ENCODE results near the gene CLDN4.

Gene CLDN4

DNA sequence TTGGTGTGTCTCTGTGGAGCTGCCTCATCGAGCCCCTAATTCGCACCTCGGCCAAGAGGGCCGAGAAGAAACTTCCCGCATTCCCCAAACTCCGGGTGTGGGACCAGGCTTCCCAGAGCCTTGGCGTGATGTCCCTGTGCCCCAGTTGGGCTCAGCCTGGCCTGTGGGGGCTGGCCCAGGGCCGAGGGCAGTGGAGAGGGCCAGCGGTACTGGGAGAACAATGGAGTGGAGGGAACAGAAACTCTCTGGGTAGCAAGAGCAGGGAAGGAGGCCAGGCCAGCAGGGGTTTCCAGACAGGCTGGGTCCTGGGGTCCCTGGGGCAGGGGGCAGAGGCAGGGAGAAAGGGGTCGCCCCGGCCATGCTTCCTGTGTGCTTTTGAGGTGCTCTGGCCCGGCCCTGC is 46.2 kb downstream of the CLDN4 start:
- DNase-seq, result no peak

DNA sequence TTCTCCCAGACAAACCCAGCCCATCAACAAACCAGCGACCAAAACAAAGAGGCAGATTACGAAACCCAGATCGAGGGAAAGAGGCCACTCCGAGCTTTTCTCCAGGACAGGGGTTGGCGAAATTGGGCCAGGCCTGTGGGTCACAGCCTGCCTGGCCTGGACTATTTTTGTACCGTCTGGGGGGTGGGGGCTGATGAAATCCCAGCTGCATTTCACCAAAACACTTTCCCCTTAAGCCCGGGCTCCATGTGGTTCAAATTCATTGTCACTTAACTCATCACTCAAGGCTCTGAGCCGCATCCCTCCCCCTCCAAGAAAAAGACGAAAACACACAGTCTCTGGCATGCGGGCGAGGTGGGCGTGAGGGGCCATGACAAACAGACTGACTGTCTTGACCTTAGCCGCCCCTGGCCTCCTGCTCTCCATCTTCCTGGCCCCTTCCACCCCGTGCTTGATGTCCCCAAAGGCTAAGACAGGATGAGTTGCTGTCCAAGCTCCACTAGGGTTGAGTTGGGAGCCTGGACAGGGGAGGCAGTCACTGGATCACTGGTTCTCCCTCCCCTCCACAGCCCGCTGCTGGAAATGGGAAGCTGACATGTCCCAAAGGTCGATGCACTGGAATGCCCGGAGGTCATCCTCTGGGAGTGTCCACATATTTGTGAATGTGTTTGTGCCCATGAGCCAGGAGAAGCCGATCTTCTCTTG is 49.3 kb downstream of the CLDN4 start:
- peak; percentile 89 for DNase-seq

DNA sequence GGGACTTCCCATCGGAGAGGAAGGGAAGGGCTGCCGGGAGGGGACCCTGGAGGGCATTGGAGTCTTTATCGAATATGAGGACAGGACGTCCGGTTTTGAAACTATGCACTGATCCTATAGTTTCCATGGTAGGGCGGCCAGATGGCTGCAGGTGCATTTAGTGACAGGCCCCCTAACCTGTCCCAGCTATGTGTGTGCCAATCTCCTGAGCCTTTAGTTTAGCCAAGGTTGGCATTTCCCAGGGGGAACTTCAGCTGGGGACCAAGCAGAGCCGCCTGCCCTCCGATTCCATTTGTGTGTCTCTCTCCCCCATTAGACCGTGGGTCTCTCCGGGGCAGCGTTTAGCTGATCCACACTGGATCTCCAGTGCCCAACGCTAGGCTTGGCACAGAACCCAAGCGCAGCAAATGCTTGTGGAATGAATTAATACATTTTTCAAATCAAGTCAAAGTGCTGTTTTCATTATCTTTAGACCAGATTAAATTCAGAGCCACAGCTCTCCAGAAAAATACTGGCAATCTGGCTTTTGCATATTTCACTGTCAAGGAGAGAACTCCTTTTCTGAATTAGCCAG is 50.0 kb downstream of the CLDN4 start:
- DNase-seq, result peak; percentile 49

DNA sequence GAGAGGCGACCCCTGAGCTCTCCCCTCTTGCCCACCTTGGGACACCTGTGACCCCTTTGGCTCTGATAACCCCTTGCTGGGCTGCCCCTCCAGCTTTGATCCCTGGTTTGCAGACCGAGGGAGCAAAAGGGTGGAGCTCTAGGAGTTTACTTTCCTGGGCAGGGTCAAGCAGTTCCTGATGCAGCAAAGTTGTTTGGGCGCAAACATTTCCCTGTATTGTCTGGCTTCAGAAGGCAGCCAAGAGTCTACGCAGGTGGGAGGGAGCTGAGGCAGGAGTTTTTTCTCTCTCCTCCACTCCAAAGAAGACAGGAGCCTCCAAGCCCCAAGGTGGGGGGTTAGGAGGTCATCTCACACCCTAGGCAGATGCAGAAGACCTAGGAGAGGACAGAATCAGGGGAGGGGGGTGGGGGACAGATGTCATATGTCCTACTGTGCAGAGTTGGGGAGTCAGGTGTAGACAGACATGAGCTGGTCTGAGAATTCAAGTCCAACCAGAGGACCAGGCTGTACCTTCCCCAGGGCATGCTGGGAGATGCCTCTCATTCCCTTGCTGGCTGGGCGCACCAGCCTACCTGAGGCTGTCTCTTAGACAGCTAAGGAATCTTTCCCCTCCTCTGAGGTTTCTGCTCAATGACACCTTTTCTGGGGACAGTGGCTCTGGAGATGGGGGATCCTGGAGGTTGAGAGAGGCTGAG is 50.7 kb downstream of the CLDN4 start:
- no peak for DNase-seq

DNA sequence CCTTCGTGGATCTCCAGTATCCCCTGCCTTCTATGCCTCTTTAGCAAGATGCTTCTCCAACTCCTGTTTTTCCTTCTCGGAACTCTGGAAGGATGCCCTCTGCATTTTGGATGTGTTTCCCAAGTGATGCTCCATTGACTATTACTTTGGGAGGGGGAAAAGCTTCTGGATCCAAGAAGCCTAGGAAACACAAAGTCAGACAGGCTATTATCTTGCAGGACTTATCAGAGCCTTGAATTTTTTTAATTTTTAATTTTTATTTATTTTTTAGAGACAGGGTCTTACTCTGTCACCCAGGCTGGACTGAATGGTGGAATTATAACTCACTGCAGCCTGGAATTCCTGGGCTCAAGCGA is 51.2 kb downstream of the CLDN4 start:
- no peak for DNase-seq
